ENCODE data around the gene ZMYND12. TPM values are rescaled to one million over a fixed set of nuclear protein-coding genes. Genes with fewer than 3 reads are reported as not detected.

ZMYND12 gene
- total RNA-seq, 1 experiment from 2014 or later, result not detected

DNA sequence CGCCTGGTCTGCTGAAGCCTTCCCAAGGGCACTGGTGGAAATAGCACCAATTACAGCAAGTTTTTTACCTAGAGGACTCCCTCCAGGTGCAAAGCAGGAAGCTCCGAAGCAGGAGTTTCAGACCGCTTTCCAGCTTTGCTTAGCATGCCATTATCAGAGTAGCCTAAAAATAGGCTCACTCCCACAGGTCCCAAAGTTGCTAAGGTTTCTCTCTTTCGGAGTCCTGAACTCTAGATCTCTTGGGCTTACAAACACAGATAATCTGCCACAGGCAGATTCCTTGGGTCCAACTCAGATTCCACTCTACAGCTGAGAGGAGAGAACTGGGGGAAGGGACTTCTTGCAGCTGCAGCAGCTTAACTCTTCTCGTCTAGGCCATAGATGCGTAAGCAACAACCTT lies 22.5 kb downstream of the ZMYND12 start:
- ATAC-seq (no peak), DNase-seq (no peak)
- Histone ChIP-seq H4K20me1 (ENCODE audit: low read length) (no peaks in the 10 kb centered on the region), H3K27me3 (ENCODE audit: low read length) (no peaks in the 10 kb centered on the region), H3F3A (ENCODE audit: low read length, unreplicated experiment) (no peaks in the 10 kb centered on the region), H3K4me2 (ENCODE audit: low read length) (no peak overlapping the region), H2AFZ (ENCODE audit: low read length) (no peak overlapping the region), H3K4me1 (ENCODE audit: insufficient read depth, low read length) (peaks cover 33% of the 10 kb centered on the region), H3K9ac (ENCODE audit: low read length) (no peak overlapping the region), H3K9me2 (replicated peaks; ENCODE audit: low read length) (no peaks in the 10 kb centered on the region), H3K79me2 (ENCODE audit: low read length) (no peaks in the 10 kb centered on the region), H3K36me3 (ENCODE audit: low read depth, low read length) (no peaks in the 10 kb centered on the region), H3K9me3 (ENCODE audit: low read length) (no peaks in the 10 kb centered on the region), H3K4me3 (ENCODE audit: low read length) (no peak overlapping the region), H3K27ac (ENCODE audit: low read length) (no peak overlapping the region)
- ChIA-PET CTCF (no interaction called here), POLR2A (ENCODE audit: unreplicated experiment) (no interaction called here)
- TF ChIP-seq CTCF (conservative IDR thresholded peaks at IDR 0.05; ENCODE audit: low read depth, low read length), result no peak
- TF ChIP-seq EZH2 (IDR thresholded peaks at IDR 0.05; ENCODE audit: low read length, unreplicated experiment), result no peak
- TF ChIP-seq EZH2phosphoT487 (IDR thresholded peaks at IDR 0.05; ENCODE audit: borderline replicate concordance, low read length), result no peak
- BruUV-seq (replicated peaks), result no TSS peak
- intact Hi-C loops (cut with micrococcal nuclease), result no loop called here

GRCh38 chr1:42432714-42433113 lies 23.1 kb downstream of the ZMYND12 start:
- Histone ChIP-seq H4K20me1 (ENCODE audit: low read length) (no peaks in the 10 kb centered on the region), H3K4me3 (ENCODE audit: low read length) (no peak overlapping the region), H3K27ac (ENCODE audit: low read length) (no peak overlapping the region), H3K9ac (ENCODE audit: low read length) (no peak overlapping the region), H3K79me2 (ENCODE audit: low read length) (no peaks in the 10 kb centered on the region), H3K4me2 (ENCODE audit: low read length) (no peak overlapping the region), H3K4me1 (ENCODE audit: insufficient read depth, low read length) (peaks cover 36% of the 10 kb centered on the region), H3K9me3 (ENCODE audit: low read length) (no peaks in the 10 kb centered on the region), H3K27me3 (ENCODE audit: low read length) (no peaks in the 10 kb centered on the region), H3K9me2 (replicated peaks; ENCODE audit: low read length) (no peaks in the 10 kb centered on the region), H3K36me3 (ENCODE audit: low read depth, low read length) (no peaks in the 10 kb centered on the region), H3F3A (ENCODE audit: low read length, unreplicated experiment) (no peaks in the 10 kb centered on the region), H2AFZ (ENCODE audit: low read length) (no peak overlapping the region)
- no peak for DNase-seq
- ATAC-seq, result no peak
- POLR2A ChIA-PET (ENCODE audit: unreplicated experiment), result no interaction called here
- no TSS peak for BruUV-seq (replicated peaks)
- intact Hi-C loops (cut with micrococcal nuclease), result no loop called here
- TF ChIP-seq EZH2phosphoT487 (IDR thresholded peaks at IDR 0.05; ENCODE audit: borderline replicate concordance, low read length) (no peak), EZH2 (IDR thresholded peaks at IDR 0.05; ENCODE audit: low read length, unreplicated experiment) (no peak), CTCF (conservative IDR thresholded peaks at IDR 0.05; ENCODE audit: low read depth, low read length) (no peak)
- CTCF ChIA-PET, result no interaction called here

DNA sequence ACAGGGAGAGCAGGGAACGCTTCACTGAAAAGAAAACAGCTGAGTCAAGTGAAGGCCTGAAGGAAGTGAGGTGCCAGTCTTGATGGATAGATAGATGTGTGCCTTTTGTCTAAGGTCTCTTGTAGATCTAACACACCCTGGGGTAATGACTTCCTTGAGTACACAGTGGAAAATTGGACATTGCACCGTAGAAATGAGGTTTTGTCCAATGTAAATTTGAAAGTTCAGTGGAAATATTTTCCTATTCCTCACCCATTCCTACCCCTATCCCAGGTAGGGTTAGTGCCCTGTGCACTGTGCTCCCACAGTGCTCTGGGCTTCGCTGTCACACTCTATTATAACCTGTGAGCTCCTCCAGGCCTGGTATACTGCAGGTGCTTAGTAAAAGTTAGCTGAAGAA lies 24.3 kb downstream of the ZMYND12 start:
- no peaks in the 10 kb centered on the region for H3K9me3 ChIP-seq (ENCODE audit: low read length)
- TF ChIP-seq EZH2 (IDR thresholded peaks at IDR 0.05; ENCODE audit: low read length, unreplicated experiment) (no peak), EZH2phosphoT487 (IDR thresholded peaks at IDR 0.05; ENCODE audit: borderline replicate concordance, low read length) (no peak), CTCF (conservative IDR thresholded peaks at IDR 0.05; ENCODE audit: low read depth, low read length) (no peak)
- H3K36me3 ChIP-seq (ENCODE audit: low read depth, low read length), result no peaks in the 10 kb centered on the region
- no peak overlapping the region for H3K4me3 ChIP-seq (ENCODE audit: low read length)
- H3K9ac ChIP-seq (ENCODE audit: low read length), result no peak overlapping the region
- intact Hi-C loops (cut with micrococcal nuclease), result loop anchor here (2.0 kb wide), 2 partner anchors 31 to 39 kb away; partner anchors contain the start of gene CCDC30
- H3K4me1 ChIP-seq (ENCODE audit: insufficient read depth, low read length), result peaks cover 47% of the 10 kb centered on the region
- POLR2A ChIA-PET (ENCODE audit: unreplicated experiment), result interaction anchor here (0.7 kb wide), 1 partner anchor 29 kb away, joined by 8 read pairs; no protein-coding TSS in a partner anchor
- H4K20me1 ChIP-seq (ENCODE audit: low read length), result no peaks in the 10 kb centered on the region
- DNase-seq (peak; percentile 41), ATAC-seq (peak; percentile 66)
- CTCF ChIA-PET, result no interaction called here
- no peaks in the 10 kb centered on the region for H3K27me3 ChIP-seq (ENCODE audit: low read length)
- no peaks in the 10 kb centered on the region for H3F3A ChIP-seq (ENCODE audit: low read length, unreplicated experiment)
- peak overlapping the region; percentile 54 for H2AFZ ChIP-seq (ENCODE audit: low read length)
- BruUV-seq (replicated peaks), result no TSS peak
- H3K79me2 ChIP-seq (ENCODE audit: low read length), result no peaks in the 10 kb centered on the region
- no peaks in the 10 kb centered on the region for H3K9me2 ChIP-seq (replicated peaks; ENCODE audit: low read length)
- H3K27ac ChIP-seq (ENCODE audit: low read length), result peak overlapping the region; percentile 57
- H3K4me2 ChIP-seq (ENCODE audit: low read length), result 0 out of 2 replicates have a peak overlapping the region, but pooled peaks have one; percentile 36
